Measurements from ENCODE around the gene GABRR2.
"Not testable (repeated sequence)": the region's sequence is repeated elsewhere in the genome, so short reads cannot be mapped to it uniquely, and the experiment has no call there.

Gene GABRR2

GRCh38 chr6:89257781-89258180 lies 57.3 kb downstream of the GABRR2 start:
- DNase-seq (ENCODE audit: low read depth in 2 of 2): no peak

DNA sequence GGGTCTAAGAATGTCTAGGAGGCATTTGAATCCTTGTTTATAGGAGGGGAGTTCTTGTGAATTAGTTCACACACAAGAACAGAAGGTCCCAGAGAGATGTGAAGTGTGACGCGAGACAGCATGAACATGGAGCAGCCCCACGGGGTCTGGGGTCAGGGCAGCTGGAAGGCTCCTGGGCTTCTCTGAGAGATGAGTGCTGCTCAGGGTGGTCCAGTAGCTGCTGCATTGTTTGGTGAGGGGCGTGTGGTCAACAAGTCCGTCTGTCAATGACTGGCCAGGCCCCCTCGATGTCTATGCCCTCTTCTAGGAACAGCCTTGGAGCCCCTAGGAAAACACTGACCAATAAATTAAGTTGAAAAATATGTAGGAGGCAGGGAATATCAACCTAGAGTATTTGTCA lies 57.8 kb downstream of the GABRR2 start:
- no peak for DNase-seq (ENCODE audit: low read depth in 2 of 2)

DNA sequence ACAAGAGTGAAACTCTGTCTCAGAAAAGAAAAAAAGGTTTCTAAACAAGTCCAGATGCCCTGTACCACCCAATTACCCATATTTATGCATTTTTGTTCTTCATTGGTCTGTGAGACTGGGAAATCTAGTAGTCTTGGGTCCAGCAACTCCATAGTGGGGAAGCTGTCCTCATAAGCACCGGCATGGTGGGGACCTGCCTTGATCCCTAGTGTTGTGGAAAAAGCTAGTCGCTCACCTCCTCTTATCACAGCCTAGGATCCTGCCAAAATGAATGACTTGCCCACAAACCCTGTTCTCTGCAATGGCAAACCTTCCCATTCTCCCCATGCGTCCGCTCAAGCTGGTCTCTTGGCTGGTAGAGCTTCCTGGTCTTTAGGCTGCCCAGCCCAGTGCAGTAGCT lies 59.7 kb downstream of the GABRR2 start:
- DNase-seq (ENCODE audit: low read depth in 2 of 2): no peak

GRCh38 chr6:89254569-89254968 lies 60.5 kb downstream of the GABRR2 start:
- DNase-seq (ENCODE audit: low read depth in 2 of 2): no peak

- DNase-seq (ENCODE audit: low read depth in 2 of 2): no peak
These were observed 62.2 kb downstream of the GABRR2 start for GRCh38 chr6:89252907-89253306.

DNA sequence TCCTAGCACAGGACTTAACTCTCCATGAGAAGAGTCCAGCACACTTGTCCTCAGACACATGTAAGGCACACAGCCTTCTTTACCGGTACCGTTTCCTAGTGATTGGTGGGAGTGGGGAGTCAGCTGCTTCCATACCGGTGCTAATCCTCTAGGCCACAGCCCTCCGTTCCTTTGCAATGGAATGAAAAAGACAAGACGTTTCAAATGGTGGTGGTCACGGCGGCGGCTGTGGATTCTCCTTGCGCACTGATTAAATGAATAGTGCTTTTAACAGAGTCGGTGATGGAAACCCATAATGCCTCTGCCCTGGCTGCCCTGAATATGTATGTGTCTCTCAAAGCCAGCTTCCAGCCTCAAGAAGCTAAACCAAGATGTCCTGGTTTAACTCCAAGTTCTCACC lies 63.1 kb downstream of the GABRR2 start:
- DNase-seq (ENCODE audit: low read depth in 2 of 2): no peak

DNA sequence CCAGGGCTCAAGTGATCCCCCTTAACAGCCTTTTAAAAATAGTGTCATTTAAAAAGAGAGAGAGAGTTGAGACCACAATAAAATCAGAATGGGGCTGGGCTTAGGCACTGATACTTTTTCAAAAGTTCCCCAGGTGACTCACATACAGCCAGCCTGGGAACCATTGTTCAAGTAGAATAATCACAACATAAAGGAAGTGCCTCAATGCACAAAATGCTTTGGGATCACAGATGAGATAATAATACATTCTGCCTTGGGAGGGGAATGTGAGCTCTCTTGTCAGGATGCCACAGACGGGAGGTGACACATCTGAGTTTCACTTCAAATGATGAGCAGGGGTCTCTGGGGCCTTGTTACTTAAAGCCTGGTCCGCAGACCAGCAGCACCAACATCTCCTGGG lies 63.9 kb downstream of the GABRR2 start:
- no peak for DNase-seq (ENCODE audit: low read depth in 2 of 2)

DNA sequence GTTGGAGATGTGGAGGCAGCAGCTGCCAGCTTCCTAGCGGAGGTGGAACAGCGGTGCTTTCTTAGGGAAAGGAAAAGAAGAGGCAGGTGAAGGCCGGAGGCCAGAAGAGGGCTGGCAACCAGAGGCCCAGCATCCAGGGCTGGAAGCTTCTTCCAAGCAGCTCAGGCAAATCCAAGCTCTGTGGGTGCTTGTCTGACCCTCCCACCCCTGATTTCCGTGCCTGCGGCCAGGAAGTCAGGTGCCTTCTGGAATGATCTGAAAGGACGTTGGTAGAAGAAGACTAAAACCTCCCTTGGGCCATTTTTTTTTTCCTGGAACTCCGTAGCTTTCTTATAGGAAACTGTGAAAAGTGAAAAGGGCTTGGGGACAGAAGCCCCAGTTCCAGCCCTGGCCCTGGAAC lies 64.9 kb downstream of the GABRR2 start:
- DNase-seq (ENCODE audit: low read depth in 2 of 2): no peak

DNA sequence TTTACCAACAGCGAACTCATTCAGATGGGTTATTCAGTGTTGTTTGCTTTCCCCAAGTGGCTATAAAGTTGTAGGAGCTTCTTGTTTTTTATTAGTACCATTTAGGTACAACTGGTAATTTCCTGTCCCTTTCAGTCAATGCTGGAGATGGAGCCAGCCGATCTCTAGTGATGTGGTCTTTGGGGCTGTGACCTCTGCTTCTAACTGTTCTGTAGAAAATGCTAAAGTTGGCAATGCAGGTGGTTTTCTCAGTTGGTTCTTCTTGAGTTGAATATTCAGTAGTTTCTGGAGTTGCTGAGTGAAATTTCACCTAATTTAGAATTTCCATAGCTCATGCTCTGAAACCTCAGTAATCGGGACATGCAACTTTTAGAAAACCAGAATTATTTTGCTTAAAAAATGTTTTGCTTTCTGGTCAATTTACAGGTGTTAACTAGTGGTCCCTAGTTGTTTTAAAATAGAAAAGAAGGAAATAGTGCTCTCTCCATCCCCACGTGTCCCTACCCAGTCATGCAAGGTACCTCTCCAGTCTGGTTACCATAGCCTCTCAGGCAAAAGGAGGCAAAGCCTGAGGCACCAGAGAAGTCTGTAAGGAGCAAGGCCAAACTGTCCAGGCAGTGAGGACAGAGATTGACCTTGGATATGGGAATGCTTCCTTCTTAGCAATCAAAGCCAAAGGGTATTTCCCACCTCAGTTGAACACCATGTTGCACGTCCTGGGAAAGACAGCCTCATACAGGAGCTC lies 70.7 kb downstream of the GABRR2 start:
- DNase-seq (ENCODE audit: low read depth in 2 of 2): no peak

- DNase-seq (ENCODE audit: low read depth in 2 of 2): no peak
These were observed 71.8 kb downstream of the GABRR2 start for GRCh38 chr6:89243331-89243629.

DNA sequence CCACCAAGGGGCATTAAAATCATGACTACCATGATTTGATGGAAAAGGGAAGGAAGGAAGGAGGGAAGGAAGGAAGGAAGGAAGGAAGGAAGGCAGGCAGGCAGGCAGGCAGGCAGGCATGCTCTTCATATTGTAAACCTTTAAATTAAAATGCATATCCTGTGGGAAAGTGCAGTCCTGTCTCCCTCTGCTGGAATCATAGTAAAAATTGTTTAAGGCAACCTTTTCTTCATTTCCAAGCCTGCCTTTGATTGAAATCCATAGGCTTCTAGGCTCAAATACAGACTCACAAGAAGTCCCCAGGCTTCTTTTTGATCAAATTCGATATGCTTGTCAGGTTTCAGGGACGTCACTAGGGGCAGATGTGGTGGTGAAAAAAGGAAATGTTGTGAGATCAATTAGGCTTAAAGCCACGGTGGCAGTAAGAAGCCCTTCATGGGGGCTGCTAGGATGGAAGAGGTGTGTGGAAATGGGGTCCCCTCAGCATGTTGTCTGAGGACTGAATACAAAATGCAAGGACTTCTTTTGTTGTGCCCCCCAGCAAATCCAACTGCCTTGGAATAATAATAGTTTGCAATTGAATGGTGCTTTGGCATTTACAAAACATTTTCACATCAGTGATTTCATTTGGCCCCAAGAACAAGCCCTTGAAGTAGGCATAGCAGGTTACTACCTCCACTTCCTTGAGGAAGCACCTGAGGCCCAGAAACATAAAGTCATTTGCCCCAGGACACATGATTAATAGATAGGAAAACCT lies 72.3 kb downstream of the GABRR2 start:
- no peak for DNase-seq (ENCODE audit: low read depth in 2 of 2)

- peak; percentile 7 to 22 for DNase-seq (ENCODE audit: low read depth in 2 of 2)
These were observed 75.8 kb downstream of the GABRR2 start for GRCh38 chr6:89239338-89239737.

DNA sequence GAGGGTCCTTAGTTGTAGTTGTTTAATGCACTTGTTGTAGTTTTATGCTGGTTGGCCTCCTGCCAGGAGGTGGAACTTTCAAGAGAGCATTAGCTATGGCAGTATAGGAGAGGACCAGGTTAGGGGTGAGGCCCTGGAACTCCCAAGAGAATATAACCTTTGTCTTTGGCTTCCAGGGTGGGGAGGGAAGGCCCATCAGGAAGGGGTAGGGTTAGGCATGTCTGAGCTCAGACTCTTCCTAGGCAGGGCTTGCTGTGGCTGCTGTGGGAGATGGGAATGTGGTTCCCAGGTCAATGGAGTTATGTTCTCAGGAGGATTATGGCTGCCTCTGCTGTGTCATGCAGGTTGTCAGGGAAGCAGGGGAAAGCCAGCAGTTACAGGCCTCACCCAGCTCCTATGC lies 77.9 kb downstream of the GABRR2 start:
- no peak for DNase-seq (ENCODE audit: low read depth in 2 of 2)

- DNase-seq (ENCODE audit: low read depth in 2 of 2): not testable (repeated sequence)
These were observed 81.5 kb downstream of the GABRR2 start for GRCh38 chr6:89233605-89234004.

DNA sequence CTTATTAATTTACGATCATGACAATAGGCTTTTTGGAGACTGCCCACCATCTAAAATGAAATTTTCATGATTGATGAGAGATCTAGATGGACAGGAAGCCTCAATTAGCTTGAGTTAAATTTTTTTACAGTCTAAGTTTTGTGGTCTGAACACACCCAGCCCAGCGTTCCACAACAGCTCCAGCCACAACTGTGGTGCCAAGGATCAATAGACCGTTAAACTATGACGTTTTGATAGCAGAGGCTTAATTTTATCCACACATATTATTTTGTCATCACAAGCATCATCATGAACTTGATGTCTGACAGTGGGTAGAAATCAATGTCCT lies 92.4 kb downstream of the GABRR2 start:
- no peak for DNase-seq (ENCODE audit: low read depth in 2 of 2)

- no peak for DNase-seq (ENCODE audit: low read depth in 2 of 2)
These were observed 93.0 kb downstream of the GABRR2 start for GRCh38 chr6:89221971-89222711.

DNA sequence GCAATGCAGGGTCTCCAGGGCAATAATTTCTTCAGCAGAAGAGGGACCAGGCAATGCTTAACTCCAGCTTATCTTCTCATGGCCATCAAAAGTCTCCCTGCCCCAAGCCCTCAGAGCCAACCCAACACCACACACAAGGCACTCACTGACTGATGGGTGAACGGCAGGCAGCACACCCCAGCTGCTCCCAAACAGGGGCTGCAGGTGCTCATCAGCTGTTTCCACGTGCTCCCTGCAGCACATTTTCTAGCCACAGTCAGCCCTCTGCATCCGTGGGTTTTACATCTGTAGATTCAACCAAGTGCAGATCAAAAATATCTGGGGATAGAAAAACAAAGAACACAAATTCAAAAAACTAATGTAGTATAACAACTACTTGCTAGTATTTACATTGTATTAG lies 94.0 kb downstream of the GABRR2 start:
- no peak for DNase-seq (ENCODE audit: low read depth in 2 of 2)

DNA sequence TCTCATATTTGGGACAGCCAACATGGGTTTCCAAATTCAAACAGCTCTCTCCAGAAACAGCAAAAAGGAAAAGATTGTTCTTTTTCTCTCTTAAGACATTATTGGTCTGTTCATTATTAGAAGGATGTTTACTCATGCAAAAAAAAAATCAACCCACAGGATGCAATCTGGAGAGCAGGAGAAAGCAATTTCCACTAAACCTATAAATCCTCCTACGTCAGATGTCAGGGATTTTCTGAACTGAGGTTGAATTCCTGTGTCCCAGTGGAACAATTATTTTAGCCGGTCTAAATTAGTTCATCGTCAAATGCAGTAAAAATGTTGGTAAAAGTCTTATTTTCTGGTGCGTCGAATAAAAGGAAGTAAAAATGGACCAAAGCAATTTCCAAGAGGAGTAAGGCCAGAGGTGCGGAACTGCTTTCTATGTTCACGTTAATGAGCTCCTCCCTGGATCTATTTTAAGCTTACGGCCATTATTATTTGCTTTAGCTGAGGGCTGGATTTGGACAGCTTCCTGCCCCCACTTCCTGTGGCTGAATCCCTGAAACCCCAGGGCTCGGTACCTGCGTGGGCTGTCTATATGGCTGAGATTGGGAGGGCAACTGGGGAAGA lies 97.7 kb downstream of the GABRR2 start, which contains the start of gene GABRR1:
Gene GABRR1, minus strand, starts transcription at position 60 of the 612 bp plus-strand sequence. Its CDS starts 36 bp downstream, at position 24.
- DNase-seq (ENCODE audit: low read depth in 2 of 2): no peak

GRCh38 chr6:89216411-89216810 lies 98.7 kb downstream of the GABRR2 start:
- no peak for DNase-seq (ENCODE audit: low read depth in 2 of 2)

- DNase-seq (ENCODE audit: low read depth in 2 of 2): no peak
These were observed 99.7 kb downstream of the GABRR2 start for GRCh38 chr6:89215391-89215790.

DNA sequence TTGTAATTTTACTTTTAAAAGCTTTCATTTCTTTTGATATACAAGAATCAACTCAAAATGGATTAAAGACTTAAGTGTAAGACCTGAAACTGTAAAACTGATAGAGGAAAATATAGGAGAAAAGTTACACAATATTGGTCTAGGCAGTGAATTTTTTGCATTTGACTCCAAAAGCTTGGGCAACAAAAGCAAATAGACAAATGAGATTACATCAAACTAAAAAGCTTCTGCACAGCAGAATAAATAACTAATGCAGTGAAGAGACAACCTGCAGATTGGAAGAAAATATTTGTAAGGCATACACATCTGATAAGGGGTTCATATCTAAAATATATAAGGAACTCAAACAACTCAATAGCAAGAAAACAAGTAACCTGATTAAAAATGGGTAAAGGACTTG lies 100.9 kb downstream of the GABRR2 start:
- no peak for DNase-seq (ENCODE audit: low read depth in 2 of 2)

DNA sequence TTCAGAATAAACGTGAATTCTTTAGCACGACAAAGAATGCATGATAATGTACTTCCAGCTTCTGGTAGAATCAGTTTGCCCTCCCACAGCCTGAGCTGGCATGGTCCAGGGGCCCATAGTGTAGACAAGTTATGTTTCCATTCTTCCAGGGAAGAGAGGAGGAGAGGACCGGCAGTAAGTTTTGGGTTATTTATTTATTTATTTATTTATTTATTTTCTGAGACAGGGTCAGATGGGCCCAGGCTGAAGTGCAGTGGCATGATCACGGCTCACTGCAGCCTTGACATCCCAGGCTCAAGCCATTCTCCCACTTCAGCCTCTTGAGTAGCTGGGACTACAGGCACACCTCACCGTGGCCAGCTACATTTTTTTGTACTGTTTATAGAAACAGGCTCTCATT lies 102.6 kb downstream of the GABRR2 start:
- DNase-seq (ENCODE audit: low read depth in 2 of 2): no peak

- DNase-seq (ENCODE audit: low read depth in 2 of 2): no peak
These were observed 105.6 kb downstream of the GABRR2 start for GRCh38 chr6:89209457-89209856.
